DOHH2 (cell line): ENCODE data around the gene LHX5.

Experiments used
- H3F3A ChIP-seq: fragments of 200-600 bp; sonication (generic), shearing (Covaris generic); 2 replicates; pipeline ENCODE4 v1.6.0; 2016; ENCODE audit warnings: antibody characterized with exemption, mild to moderate bottlenecking; ENCODE audit not compliant: control insufficient read depth, insufficient read depth
- H3K27ac ChIP-seq: fragments of 200-600 bp; sonication (generic); 2 replicates; pipeline ENCODE4 v1.5.1; 2014; ENCODE audit warnings: low read depth, mild to moderate bottlenecking, low read length, moderate library complexity
- H3K27me3 ChIP-seq: fragments of 200-600 bp; sonication (generic); 2 replicates; pipeline ENCODE4 v1.6.1; 2014; ENCODE audit warnings: mild to moderate bottlenecking, low read length, mixed read lengths; ENCODE audit not compliant: control insufficient read depth
- H3K36me3 ChIP-seq: fragments of 200-600 bp; sonication (generic); 2 replicates; pipeline ENCODE4 v1.6.1; 2014; ENCODE audit warnings: mild to moderate bottlenecking, low read length, moderate library complexity, mixed read lengths; ENCODE audit not compliant: control insufficient read depth
- H3K4me1 ChIP-seq: fragments of 200-600 bp; sonication (generic); 2 replicates; pipeline ENCODE4 v1.6.1; 2014; ENCODE audit warnings: mild to moderate bottlenecking, low read length, mixed read lengths; ENCODE audit not compliant: control insufficient read depth
- H3K4me2 ChIP-seq: fragments of 200-600 bp; sonication (generic); 2 replicates; pipeline ENCODE4 v1.6.0; 2014; ENCODE audit warnings: mild to moderate bottlenecking, low read length, moderate library complexity
- H3K4me3 ChIP-seq: fragments of 200-600 bp; sonication (generic); 2 replicates; pipeline ENCODE4 v1.5.1; 2014; ENCODE audit warnings: mild to moderate bottlenecking, low read length, mixed read lengths
- H3K79me2 ChIP-seq: fragments of 200-600 bp; sonication (generic); 2 replicates; pipeline ENCODE4 v1.6.1; 2014; ENCODE audit warnings: mild to moderate bottlenecking, low read length, mixed read lengths; ENCODE audit not compliant: control insufficient read depth
- H3K9me2 ChIP-seq: fragments of 200-600 bp; sonication (generic); replicated peaks from 2 replicates; pipeline ENCODE4 v1.6.1; 2014; ENCODE audit warnings: mild to moderate bottlenecking, low read length, mixed read lengths; ENCODE audit not compliant: control insufficient read depth
- H3K9me3 ChIP-seq: fragments of 200-600 bp; sonication (generic); 2 replicates; pipeline ENCODE4 v1.6.1; 2014; ENCODE audit warnings: antibody characterized with exemption, low read length, mixed read lengths; ENCODE audit not compliant: control insufficient read depth, insufficient read depth
- H4K20me1 ChIP-seq: fragments of 200-600 bp; sonication (generic); 2 replicates; pipeline ENCODE4 v1.6.0; 2014; ENCODE audit warnings: low read depth, mild to moderate bottlenecking, antibody characterized with exemption, low read length, moderate library complexity; ENCODE audit not compliant: control insufficient read depth, insufficient read depth
- EZH2phosphoT487 ChIP-seq: fragments of 200-600 bp; sonication (generic); IDR thresholded peaks from 2 replicates; pipeline ENCODE4 v1.6.1; 2017; ENCODE audit warnings: borderline replicate concordance, mild to moderate bottlenecking, antibody characterized with exemption, low read length, moderate library complexity, mixed read lengths
- TF ChIP-seq, protein P1 (sequence below): fragments of 200-600 bp; sonication (generic); IDR thresholded peaks from one replicate; pipeline ENCODE4 v1.5.1; 2014; ENCODE audit warnings: antibody characterized with exemption, mild to moderate bottlenecking, low read depth, low read length; ENCODE audit not compliant: poor library complexity, severe bottlenecking

Gene LHX5

GRCh38 chr12:113413488-113413939, 58.2 kb downstream of the LHX5 start:
- Histone ChIP-seq H3F3A (no peaks in the 10 kb centered on the region), H3K27me3 (peaks cover 15% of the 10 kb centered on the region), H3K4me1 (no peaks in the 10 kb centered on the region), H3K9me3 (no peaks in the 10 kb centered on the region), H3K27ac (no peak overlapping the region), H4K20me1 (no peaks in the 10 kb centered on the region), H3K9me2 (no peaks in the 10 kb centered on the region), H3K4me2 (no peak overlapping the region), H3K36me3 (no peaks in the 10 kb centered on the region), H3K4me3 (no peak overlapping the region), H3K79me2 (no peaks in the 10 kb centered on the region)
- TF ChIP-seq, protein P1, sequence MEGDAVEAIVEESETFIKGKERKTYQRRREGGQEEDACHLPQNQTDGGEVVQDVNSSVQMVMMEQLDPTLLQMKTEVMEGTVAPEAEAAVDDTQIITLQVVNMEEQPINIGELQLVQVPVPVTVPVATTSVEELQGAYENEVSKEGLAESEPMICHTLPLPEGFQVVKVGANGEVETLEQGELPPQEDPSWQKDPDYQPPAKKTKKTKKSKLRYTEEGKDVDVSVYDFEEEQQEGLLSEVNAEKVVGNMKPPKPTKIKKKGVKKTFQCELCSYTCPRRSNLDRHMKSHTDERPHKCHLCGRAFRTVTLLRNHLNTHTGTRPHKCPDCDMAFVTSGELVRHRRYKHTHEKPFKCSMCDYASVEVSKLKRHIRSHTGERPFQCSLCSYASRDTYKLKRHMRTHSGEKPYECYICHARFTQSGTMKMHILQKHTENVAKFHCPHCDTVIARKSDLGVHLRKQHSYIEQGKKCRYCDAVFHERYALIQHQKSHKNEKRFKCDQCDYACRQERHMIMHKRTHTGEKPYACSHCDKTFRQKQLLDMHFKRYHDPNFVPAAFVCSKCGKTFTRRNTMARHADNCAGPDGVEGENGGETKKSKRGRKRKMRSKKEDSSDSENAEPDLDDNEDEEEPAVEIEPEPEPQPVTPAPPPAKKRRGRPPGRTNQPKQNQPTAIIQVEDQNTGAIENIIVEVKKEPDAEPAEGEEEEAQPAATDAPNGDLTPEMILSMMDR: no peak
- no peak for TF ChIP-seq EZH2phosphoT487
